Uterus (tissue), 4 donors: ENCODE data around the gene NELL1. TPM values are rescaled to one million over a fixed set of nuclear protein-coding genes. Genes with fewer than 3 reads are reported as not detected.

ENCODE experiments used
- DNase-seq, 2 donors: peaks; one replicate each; pipeline ENCODE4 v3.0.0-alpha.2; 2019 to 2020
- H3K27ac ChIP-seq, 2 donors: fragments of 200-600 bp; sonication (generic); 1 replicate in 1 of 2; 2 replicates in 1 of 2; pipeline ENCODE4 v1.5.1; 2016 to 2018
- H3K27me3 ChIP-seq, 2 donors: fragments of 200-600 bp; sonication (generic); one replicate each; pipeline ENCODE4 v1.5.1; 2018 to 2019; ENCODE audit warnings: control low read depth in 1 of 2
- H3K36me3 ChIP-seq, 2 donors: fragments of 200-600 bp; sonication (generic); one replicate each; pipeline ENCODE4 v1.5.1; 2019; ENCODE audit warnings: control low read depth in 1 of 2
- H3K4me1 ChIP-seq, 2 donors: fragments of 200-600 bp; sonication (generic); one replicate each; pipeline ENCODE4 v1.5.1; 2018 to 2019; ENCODE audit warnings: control low read depth in 1 of 2
- H3K4me3 ChIP-seq, 2 donors: fragments of 200-600 bp; sonication (generic); 1 replicate in 1 of 2; 2 replicates in 1 of 2; pipeline ENCODE4 v1.5.1; 2018 to 2019; ENCODE audit warnings: mild to moderate bottlenecking in 1 of 2
- H3K9me3 ChIP-seq, 2 donors: fragments of 200-600 bp; sonication (generic); one replicate each; pipeline ENCODE4 v1.5.1; 2019; ENCODE audit warnings: control low read depth in 1 of 2
- POLR2A ChIP-seq, 2 donors: fragments of 450-650 bp; IDR thresholded peaks; one replicate each; pipeline ENCODE4 v1.6.1; 2016; ENCODE audit warnings: antibody characterized with exemption in 2 of 2, mild to moderate bottlenecking in 1 of 2, moderate library complexity in 1 of 2
- intact Hi-C: fragments of 100-400 bp; cut with DNase I; formaldehyde crosslinking; loops from one replicate; pipeline ENCODE4 v1.15.1; 2023; ENCODE audit warnings: low total_unique reads
- total RNA-seq, 4 donors: library from RNA; depleted of rRNA in 3 of 4; stranded (reverse); fragments of >200 nt in 3 of 4; gene quantifications; one replicate each; pipeline versions ENCODE4 v1.1.0 to v1.2.4, GENCODE V29; 2014 to 2023
- TF ChIP-seq, protein P1 (sequence below), 4 experiments: fragments of 200-600 bp in 2 of 4; fragments of 450-650 bp in 2 of 4; sonication (generic) in 2 of 4; IDR thresholded peaks; one replicate each; pipeline ENCODE4 v1.5.1; 2016 to 2019; ENCODE audit warnings: antibody characterized with exemption in 4 of 4, mild to moderate bottlenecking in 2 of 4, moderate library complexity in 1 of 4
- donor health status: DM: yes; HTN: yes; CAD: no.

Gene NELL1
- total RNA-seq, 4 donors from 2014 or later: 0.34 to 25.1 TPM; not detected in 2

DNA sequence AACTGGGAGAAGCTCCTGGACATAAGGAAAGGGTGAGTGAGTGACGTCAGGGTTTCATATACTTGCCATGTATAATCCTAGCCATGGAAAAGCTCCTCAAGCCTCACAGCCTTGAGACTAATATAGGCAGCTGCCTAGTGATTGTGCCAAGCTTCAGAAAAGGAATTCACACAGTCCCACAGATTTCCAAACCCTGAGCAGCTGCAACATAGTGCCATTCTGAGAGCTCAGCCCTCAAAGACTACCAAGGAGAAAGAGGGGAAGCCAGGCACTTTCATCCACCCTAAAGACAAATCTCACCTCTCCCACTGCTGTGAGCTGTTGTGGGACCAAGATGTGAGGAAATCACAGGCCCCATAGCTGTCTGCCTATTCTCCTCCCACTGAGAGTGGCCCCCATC lies 815.6 kb downstream of the NELL1 start:
- Histone ChIP-seq H3K36me3 (no peaks in the 10 kb centered on the region), H3K27ac (no peak overlapping the region), H3K9me3 (no peaks in the 10 kb centered on the region), H3K4me3 (no peak overlapping the region), H3K27me3 (no peaks in the 10 kb centered on the region), H3K4me1 (no peaks in the 10 kb centered on the region)
- TF ChIP-seq, protein P1, sequence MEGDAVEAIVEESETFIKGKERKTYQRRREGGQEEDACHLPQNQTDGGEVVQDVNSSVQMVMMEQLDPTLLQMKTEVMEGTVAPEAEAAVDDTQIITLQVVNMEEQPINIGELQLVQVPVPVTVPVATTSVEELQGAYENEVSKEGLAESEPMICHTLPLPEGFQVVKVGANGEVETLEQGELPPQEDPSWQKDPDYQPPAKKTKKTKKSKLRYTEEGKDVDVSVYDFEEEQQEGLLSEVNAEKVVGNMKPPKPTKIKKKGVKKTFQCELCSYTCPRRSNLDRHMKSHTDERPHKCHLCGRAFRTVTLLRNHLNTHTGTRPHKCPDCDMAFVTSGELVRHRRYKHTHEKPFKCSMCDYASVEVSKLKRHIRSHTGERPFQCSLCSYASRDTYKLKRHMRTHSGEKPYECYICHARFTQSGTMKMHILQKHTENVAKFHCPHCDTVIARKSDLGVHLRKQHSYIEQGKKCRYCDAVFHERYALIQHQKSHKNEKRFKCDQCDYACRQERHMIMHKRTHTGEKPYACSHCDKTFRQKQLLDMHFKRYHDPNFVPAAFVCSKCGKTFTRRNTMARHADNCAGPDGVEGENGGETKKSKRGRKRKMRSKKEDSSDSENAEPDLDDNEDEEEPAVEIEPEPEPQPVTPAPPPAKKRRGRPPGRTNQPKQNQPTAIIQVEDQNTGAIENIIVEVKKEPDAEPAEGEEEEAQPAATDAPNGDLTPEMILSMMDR (IDR thresholded peaks at IDR 0.05): no peak
- TF ChIP-seq POLR2A (IDR thresholded peaks at IDR 0.05): no peak
- no peak for DNase-seq
- intact Hi-C loops: no loop called here

DNA sequence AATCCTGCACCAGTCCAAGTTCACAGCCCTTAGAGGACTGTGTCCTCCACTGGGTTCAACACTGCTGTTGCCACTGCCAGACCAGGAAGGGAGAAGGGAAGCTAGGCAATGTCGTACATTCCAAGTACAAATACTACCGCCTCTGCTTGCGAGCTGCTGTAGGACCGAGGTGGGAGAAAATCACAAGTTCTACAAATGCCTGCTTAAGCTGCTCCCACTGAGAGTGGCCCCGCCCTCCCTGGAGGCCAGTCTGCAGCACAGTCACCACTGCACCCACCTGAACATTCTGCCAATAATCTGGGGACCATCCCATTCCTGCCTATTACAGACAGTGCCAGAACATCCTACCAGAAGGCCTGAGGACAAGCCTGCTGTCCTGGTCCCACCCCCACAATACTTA lies 816.0 kb downstream of the NELL1 start:
- TF ChIP-seq, protein P1 (IDR thresholded peaks at IDR 0.05): no peak
- no peak for TF ChIP-seq POLR2A (IDR thresholded peaks at IDR 0.05)
- H3K9me3 ChIP-seq: no peaks in the 10 kb centered on the region
- no peaks in the 10 kb centered on the region for H3K4me1 ChIP-seq
- H3K4me3 ChIP-seq: no peak overlapping the region
- no peaks in the 10 kb centered on the region for H3K36me3 ChIP-seq
- no peak overlapping the region for H3K27ac ChIP-seq
- H3K27me3 ChIP-seq: no peaks in the 10 kb centered on the region
- no peak for DNase-seq
- intact Hi-C loops: no loop called here

DNA sequence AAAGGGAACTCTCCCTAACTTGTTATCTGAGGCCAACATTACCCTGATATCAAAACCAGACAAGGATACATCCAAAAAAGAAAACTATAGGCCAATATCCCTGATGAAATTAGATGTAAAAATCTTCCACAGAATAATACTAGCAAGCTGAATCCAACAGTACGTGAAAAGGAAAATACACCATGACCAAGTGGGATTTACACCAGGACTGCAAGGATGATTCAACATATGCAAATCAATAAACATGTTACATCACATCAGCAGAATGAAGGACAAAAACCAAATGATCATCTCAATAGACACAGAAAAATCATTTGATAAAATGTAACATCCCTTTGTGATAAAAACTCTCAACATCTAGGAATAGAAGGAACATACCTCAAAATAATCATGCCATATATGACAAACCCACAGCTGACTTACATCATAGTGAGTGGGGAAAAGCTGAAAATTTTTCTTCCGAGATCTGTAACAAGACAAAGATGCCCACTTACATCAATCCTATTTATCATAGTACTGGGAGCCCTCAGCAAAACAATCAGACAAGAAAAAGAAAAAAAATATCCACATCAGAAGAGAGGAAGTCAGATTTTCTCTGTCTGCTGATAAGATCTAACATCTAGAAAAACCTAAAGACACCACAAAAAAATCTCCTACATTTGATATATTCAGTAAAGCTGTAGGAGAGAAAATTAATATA lies 820.2 kb downstream of the NELL1 start:
- H3K36me3 ChIP-seq: no peaks in the 10 kb centered on the region
- no peaks in the 10 kb centered on the region for H3K27me3 ChIP-seq
- no peak for DNase-seq
- TF ChIP-seq POLR2A (IDR thresholded peaks at IDR 0.05): no peak
- TF ChIP-seq, protein P1 (IDR thresholded peaks at IDR 0.05): no peak
- intact Hi-C loops: no loop called here
- H3K9me3 ChIP-seq: no peaks in the 10 kb centered on the region
- no peak overlapping the region for H3K27ac ChIP-seq
- H3K4me3 ChIP-seq: no peak overlapping the region
- no peaks in the 10 kb centered on the region for H3K4me1 ChIP-seq

- H3K27ac ChIP-seq: no peak overlapping the region
- H3K36me3 ChIP-seq: no peaks in the 10 kb centered on the region
- TF ChIP-seq, protein P1 (IDR thresholded peaks at IDR 0.05): no peak
- TF ChIP-seq POLR2A (IDR thresholded peaks at IDR 0.05): no peak
Observed at GRCh38 chr11:21492931-21493330, 823.5 kb downstream of the NELL1 start.

GRCh38 chr11:21494946-21495345 lies 825.6 kb downstream of the NELL1 start:
- Histone ChIP-seq H3K27ac (no peak overlapping the region), H3K36me3 (no peaks in the 10 kb centered on the region), H3K4me3 (no peak overlapping the region), H3K4me1 (no peaks in the 10 kb centered on the region), H3K27me3 (no peaks in the 10 kb centered on the region), H3K9me3 (no peaks in the 10 kb centered on the region)
- intact Hi-C loops: no loop called here
- no peak for TF ChIP-seq POLR2A (IDR thresholded peaks at IDR 0.05)
- TF ChIP-seq, protein P1 (IDR thresholded peaks at IDR 0.05): no peak
- no peak for DNase-seq

More at GRCh38 chr11:21492931-21493330, 823.5 kb downstream of the NELL1 start:
- Histone ChIP-seq H3K9me3 (no peaks in the 10 kb centered on the region), H3K4me3 (no peak overlapping the region), H3K27me3 (no peaks in the 10 kb centered on the region), H3K4me1 (no peaks in the 10 kb centered on the region)
- intact Hi-C loops: no loop called here
- DNase-seq: no peak
